Stimulated activated effector memory CD8-positive, alpha-beta T cell treated with anti-CD3 and anti-CD28 coated beads, Interleukin-12 subunit alpha, Interleukin-12 subunit beta, amount 100 ng/mL, for 72 hours (primary cell): ENCODE data around the gene CAMKV.
A peak's percentile ranks its signal among the peaks of the same experiment; 100 is the strongest.

Experiments used
- ATAC-seq: fragments of 150-1000 bp; cut with Tn5 transposase; 2 replicates; pipeline ENCODE4 v1.10.0; 2021
- DNase-seq, 2 donors: peaks; one replicate each; pipeline ENCODE4 v3.0.0; 2021 to 2022; ENCODE audit warnings: low spot score in 2 of 2
- H3K27ac Mint-ChIP-seq: one replicate; pipeline ENCODE4 v1.8.0; 2022; ENCODE audit warnings: mild to moderate bottlenecking, mixed read lengths
- H3K36me3 Mint-ChIP-seq: one replicate; pipeline ENCODE4 v1.8.0; 2022; ENCODE audit warnings: mild to moderate bottlenecking, mixed read lengths
- H3K4me1 Mint-ChIP-seq: one replicate; pipeline ENCODE4 v1.8.0; 2022; ENCODE audit warnings: mixed read lengths
- H3K4me3 Mint-ChIP-seq: one replicate; pipeline ENCODE4 v1.8.0; 2022; ENCODE audit warnings: mild to moderate bottlenecking, mixed read lengths
- H3K9me3 Mint-ChIP-seq: one replicate; pipeline ENCODE4 v1.8.0; 2022; ENCODE audit warnings: mixed read lengths

CAMKV gene

GRCh38 chr3:49876567-49876966 is 6.9 kb upstream of the CAMKV start:
- ATAC-seq, result no peak
- DNase-seq, result no peak
- no peaks in the 10 kb centered on the region for H3K9me3 Mint-ChIP-seq
- H3K4me1 Mint-ChIP-seq, result no peaks in the 10 kb centered on the region
- H3K4me3 Mint-ChIP-seq, result no peak overlapping the region
- no peak overlapping the region for H3K27ac Mint-ChIP-seq
- H3K36me3 Mint-ChIP-seq, result no peaks in the 10 kb centered on the region

- DNase-seq, result no peak
- H3K27ac Mint-ChIP-seq, result no peak overlapping the region
- no peak for ATAC-seq
Measured at GRCh38 chr3:49873623-49874022, 3.9 kb upstream of the CAMKV start.

GRCh38 chr3:49872801-49873281 is 3.1 kb upstream of the CAMKV start:
- H3K4me1 Mint-ChIP-seq, result peaks cover 5% of the 10 kb centered on the region
- H3K36me3 Mint-ChIP-seq, result no peaks in the 10 kb centered on the region
- H3K27ac Mint-ChIP-seq, result no peak overlapping the region
- H3K4me3 Mint-ChIP-seq, result no peak overlapping the region
- no peak for DNase-seq
- no peaks in the 10 kb centered on the region for H3K9me3 Mint-ChIP-seq
- ATAC-seq, result peak; percentile 20

More at GRCh38 chr3:49873623-49874022, 3.9 kb upstream of the CAMKV start:
- Mint-ChIP-seq H3K36me3 (no peaks in the 10 kb centered on the region), H3K4me1 (peaks cover under 1% of the 10 kb centered on the region), H3K4me3 (no peak overlapping the region), H3K9me3 (no peaks in the 10 kb centered on the region)

- DNase-seq, result no peak
- H3K9me3 Mint-ChIP-seq, result no peaks in the 10 kb centered on the region
- H3K4me3 Mint-ChIP-seq, result no peak overlapping the region
- H3K4me1 Mint-ChIP-seq, result peaks cover 5% of the 10 kb centered on the region
- no peak overlapping the region for H3K27ac Mint-ChIP-seq
- no peak for ATAC-seq
- H3K36me3 Mint-ChIP-seq, result no peaks in the 10 kb centered on the region
Measured at GRCh38 chr3:49871531-49872153, 1.9 kb upstream of the CAMKV start.

- H3K27ac Mint-ChIP-seq, result no peak overlapping the region
- no peak for DNase-seq
- H3K4me3 Mint-ChIP-seq, result peak overlapping the region; percentile 37
- H3K36me3 Mint-ChIP-seq, result no peaks in the 10 kb centered on the region
- no peaks in the 10 kb centered on the region for H3K9me3 Mint-ChIP-seq
- peaks cover 5% of the 10 kb centered on the region for H3K4me1 Mint-ChIP-seq
- no peak for ATAC-seq
Measured at GRCh38 chr3:49868862-49869466, 742 bp downstream of the CAMKV start.

- DNase-seq (no peak), ATAC-seq (peak; percentile 18)
- peaks cover 5% of the 10 kb centered on the region for H3K4me1 Mint-ChIP-seq
- H3K27ac Mint-ChIP-seq, result no peak overlapping the region
- no peaks in the 10 kb centered on the region for H3K36me3 Mint-ChIP-seq
- H3K4me3 Mint-ChIP-seq, result no peak overlapping the region
- H3K9me3 Mint-ChIP-seq, result no peaks in the 10 kb centered on the region
Measured at GRCh38 chr3:49867871-49868321, 1.8 kb downstream of the CAMKV start.

GRCh38 chr3:49867400-49867799 is 2.3 kb downstream of the CAMKV start:
- DNase-seq (no peak), ATAC-seq (no peak)
- H3K4me3 Mint-ChIP-seq, result no peak overlapping the region
- H3K36me3 Mint-ChIP-seq, result no peaks in the 10 kb centered on the region
- H3K4me1 Mint-ChIP-seq, result peaks cover 5% of the 10 kb centered on the region
- no peak overlapping the region for H3K27ac Mint-ChIP-seq
- no peaks in the 10 kb centered on the region for H3K9me3 Mint-ChIP-seq

- Mint-ChIP-seq H3K36me3 (no peaks in the 10 kb centered on the region), H3K9me3 (no peaks in the 10 kb centered on the region), H3K27ac (no peak overlapping the region), H3K4me3 (no peak overlapping the region), H3K4me1 (peaks cover 5% of the 10 kb centered on the region)
- DNase-seq (no peak), ATAC-seq (no peak)
Measured at GRCh38 chr3:49865198-49865784, 4.4 kb downstream of the CAMKV start.

GRCh38 chr3:49864505-49864904 is 5.2 kb downstream of the CAMKV start:
- Mint-ChIP-seq H3K9me3 (no peaks in the 10 kb centered on the region), H3K4me1 (peaks cover 5% of the 10 kb centered on the region), H3K36me3 (no peaks in the 10 kb centered on the region), H3K27ac (no peak overlapping the region), H3K4me3 (no peak overlapping the region)
- DNase-seq, result no peak
- no peak for ATAC-seq

- Mint-ChIP-seq H3K9me3 (no peaks in the 10 kb centered on the region), H3K4me1 (peaks cover 9% of the 10 kb centered on the region), H3K27ac (no peak overlapping the region), H3K4me3 (no peak overlapping the region), H3K36me3 (no peaks in the 10 kb centered on the region)
- DNase-seq (no peak), ATAC-seq (no peak)
Measured at GRCh38 chr3:49859576-49860305, 10.0 kb downstream of the CAMKV start.

GRCh38 chr3:49856181-49857005 is 13.3 kb downstream of the CAMKV start, which contains the start of gene TRAIP:
TRAIP (minus strand) TSS chr3:49856564; CDS start chr3:49856453, 111 bp downstream.
- DNase-seq (peak; percentile 92 to 97), ATAC-seq (peak; percentile 97)
- no peaks in the 10 kb centered on the region for H3K9me3 Mint-ChIP-seq
- H3K36me3 Mint-ChIP-seq, result peaks cover 6% of the 10 kb centered on the region
- peak within 1 kb of the TSS; percentile 87 for H3K27ac Mint-ChIP-seq
- H3K4me1 Mint-ChIP-seq, result peaks cover 9% of the 10 kb centered on the region
- peak within 1 kb of the TSS; percentile 90 for H3K4me3 Mint-ChIP-seq

- H3K36me3 Mint-ChIP-seq, result peaks cover 6% of the 10 kb centered on the region
- peak overlapping the region; percentile 87 for H3K27ac Mint-ChIP-seq
- ATAC-seq (no peak), DNase-seq (no peak)
- H3K9me3 Mint-ChIP-seq, result no peaks in the 10 kb centered on the region
- H3K4me3 Mint-ChIP-seq, result peak overlapping the region; percentile 90
- H3K4me1 Mint-ChIP-seq, result peaks cover 9% of the 10 kb centered on the region
Measured at GRCh38 chr3:49855662-49856061, 14.0 kb downstream of the CAMKV start.

- H3K9me3 Mint-ChIP-seq, result no peaks in the 10 kb centered on the region
- ATAC-seq (no peak), DNase-seq (no peak)
- no peaks in the 10 kb centered on the region for H3K4me1 Mint-ChIP-seq
- no peak overlapping the region for H3K27ac Mint-ChIP-seq
- H3K36me3 Mint-ChIP-seq, result peaks cover 9% of the 10 kb centered on the region
- no peak overlapping the region for H3K4me3 Mint-ChIP-seq
Measured at GRCh38 chr3:49845694-49846093, 24.0 kb downstream of the CAMKV start.

GRCh38 chr3:49844464-49845183 is 25.1 kb downstream of the CAMKV start:
- Mint-ChIP-seq H3K36me3 (peaks cover 9% of the 10 kb centered on the region), H3K4me3 (no peak overlapping the region), H3K27ac (no peak overlapping the region), H3K4me1 (no peaks in the 10 kb centered on the region), H3K9me3 (no peaks in the 10 kb centered on the region)
- ATAC-seq (no peak), DNase-seq (no peak)
